GM12872 (cell line): ENCODE measurements around the gene COL4A1.

Experiments
- TF ChIP-seq, protein P1 (sequence below): IDR thresholded peaks from 3 replicates; pipeline ENCODE4 v1.5.1; 2011; ENCODE audit warnings: low read depth, mild to moderate bottlenecking, low read length, moderate library complexity; ENCODE audit not compliant: insufficient read depth

The COL4A1 gene

DNA sequence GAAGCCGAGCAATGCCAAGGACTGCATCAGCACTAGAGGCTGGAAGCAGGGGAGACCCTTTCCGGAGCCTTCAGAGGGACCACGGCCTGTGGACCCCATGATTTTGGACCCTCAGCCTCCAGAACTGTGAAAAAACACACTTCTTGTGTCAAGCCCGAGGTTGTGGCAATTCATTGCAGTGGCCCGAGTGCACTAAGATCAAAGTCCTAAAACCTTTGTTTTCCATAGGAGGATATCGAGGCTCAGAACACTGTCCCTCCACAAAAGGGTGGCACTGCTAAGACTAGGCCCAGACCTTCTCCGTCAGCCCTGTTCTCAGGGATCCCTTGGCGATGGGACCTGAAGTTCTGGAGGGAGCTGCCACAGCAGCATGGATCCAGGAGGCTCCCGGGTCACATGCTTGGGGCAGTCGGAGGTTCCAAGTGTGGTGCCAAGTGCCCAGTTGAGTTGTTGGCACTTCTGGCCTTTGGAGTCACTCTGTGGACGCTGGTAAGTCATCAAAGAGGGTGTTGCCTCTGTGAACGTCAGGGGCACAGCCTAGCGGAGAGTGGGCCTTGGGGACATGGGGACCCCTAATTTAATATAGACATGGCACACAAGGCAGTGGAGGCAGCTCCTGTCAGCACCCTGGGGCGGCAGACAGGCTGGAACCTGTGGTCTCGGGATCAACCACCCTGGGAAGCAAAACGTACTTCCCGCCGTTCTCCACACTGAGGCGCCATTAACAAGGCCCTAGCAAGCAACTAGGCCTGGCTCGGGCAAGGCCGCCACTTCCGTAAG is 199.2 kb downstream of the COL4A1 start:
- TF ChIP-seq, protein P1, sequence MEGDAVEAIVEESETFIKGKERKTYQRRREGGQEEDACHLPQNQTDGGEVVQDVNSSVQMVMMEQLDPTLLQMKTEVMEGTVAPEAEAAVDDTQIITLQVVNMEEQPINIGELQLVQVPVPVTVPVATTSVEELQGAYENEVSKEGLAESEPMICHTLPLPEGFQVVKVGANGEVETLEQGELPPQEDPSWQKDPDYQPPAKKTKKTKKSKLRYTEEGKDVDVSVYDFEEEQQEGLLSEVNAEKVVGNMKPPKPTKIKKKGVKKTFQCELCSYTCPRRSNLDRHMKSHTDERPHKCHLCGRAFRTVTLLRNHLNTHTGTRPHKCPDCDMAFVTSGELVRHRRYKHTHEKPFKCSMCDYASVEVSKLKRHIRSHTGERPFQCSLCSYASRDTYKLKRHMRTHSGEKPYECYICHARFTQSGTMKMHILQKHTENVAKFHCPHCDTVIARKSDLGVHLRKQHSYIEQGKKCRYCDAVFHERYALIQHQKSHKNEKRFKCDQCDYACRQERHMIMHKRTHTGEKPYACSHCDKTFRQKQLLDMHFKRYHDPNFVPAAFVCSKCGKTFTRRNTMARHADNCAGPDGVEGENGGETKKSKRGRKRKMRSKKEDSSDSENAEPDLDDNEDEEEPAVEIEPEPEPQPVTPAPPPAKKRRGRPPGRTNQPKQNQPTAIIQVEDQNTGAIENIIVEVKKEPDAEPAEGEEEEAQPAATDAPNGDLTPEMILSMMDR, result no peak

DNA sequence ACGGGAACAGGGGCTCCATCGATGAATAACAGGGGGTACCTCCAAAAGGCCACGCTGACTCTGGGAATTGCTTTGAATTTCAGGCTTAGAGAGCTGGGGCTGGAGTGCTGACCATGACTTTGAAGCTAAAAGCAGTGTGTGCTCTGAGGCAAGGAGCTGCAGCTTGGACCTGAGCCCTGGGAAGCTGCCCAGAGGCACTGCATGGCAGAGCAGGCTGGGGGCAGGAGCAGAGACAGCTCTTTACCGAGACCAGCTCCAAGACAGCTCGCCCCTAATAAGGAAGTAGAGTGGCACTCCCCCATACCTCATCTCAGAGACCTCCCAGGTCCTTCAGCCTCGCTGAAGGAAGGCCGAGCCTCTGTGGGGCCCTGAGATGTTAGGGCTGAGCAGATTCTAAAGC is 200.2 kb downstream of the COL4A1 start:
- TF ChIP-seq, protein P1, result no peak

DNA sequence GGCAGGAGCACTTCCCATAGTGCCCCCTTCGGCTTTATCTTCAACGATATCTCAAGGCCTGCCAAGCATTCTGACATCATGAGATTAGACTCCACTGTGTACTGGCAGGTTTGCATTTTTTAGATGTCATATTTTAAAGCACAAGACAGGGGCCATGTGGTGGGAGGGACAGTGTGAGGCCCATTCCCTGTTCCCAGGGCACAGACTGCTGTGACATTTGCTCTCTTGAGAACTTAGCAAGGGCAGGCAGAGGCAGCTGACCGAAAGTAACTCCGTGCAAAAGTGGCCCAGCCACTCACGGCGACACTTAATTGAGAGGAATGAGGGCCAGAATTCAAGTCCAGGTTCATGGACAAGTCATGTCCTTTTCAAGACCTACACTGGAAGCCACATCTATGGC is 201.8 kb downstream of the COL4A1 start:
- TF ChIP-seq, protein P1, result no peak

DNA sequence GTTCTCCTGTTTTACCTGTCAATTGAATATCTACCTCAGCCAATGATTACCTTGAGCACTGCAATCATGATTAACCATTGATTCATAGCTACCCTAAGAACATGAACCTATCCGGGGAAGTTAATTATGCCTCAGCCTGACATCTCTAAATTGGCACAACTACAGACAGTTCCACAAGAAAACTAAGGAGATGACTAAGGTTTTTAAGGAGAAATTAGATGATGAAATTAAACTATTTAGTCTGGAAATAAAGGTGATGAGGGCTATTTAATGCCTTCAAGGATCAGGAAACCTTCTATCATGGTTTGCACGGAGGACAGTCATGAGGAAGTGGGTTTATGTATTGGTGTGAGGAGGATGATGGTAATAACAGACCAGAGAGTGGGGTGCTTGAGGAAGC is 203.4 kb downstream of the COL4A1 start:
- TF ChIP-seq, protein P1, result no peak

DNA sequence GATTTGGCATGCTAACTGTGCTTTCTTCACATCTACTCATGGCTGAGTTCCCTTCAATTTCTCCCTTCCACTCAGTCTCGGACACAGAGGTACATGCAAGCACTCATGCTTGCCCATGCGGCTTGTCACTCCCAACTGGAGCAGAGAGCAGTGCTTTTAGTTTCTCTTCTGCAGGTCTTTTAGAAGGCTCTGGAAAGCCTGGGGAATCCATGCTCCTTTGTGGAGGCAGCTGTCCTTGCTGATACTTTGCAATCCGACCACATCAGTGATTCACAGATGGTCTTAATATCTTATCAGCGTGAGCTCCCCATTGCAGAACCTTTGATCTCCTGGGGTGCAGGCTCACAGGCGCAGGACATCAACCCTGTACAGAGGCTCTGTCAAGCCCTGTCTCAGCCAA is 203.9 kb downstream of the COL4A1 start:
- TF ChIP-seq, protein P1, result no peak

DNA sequence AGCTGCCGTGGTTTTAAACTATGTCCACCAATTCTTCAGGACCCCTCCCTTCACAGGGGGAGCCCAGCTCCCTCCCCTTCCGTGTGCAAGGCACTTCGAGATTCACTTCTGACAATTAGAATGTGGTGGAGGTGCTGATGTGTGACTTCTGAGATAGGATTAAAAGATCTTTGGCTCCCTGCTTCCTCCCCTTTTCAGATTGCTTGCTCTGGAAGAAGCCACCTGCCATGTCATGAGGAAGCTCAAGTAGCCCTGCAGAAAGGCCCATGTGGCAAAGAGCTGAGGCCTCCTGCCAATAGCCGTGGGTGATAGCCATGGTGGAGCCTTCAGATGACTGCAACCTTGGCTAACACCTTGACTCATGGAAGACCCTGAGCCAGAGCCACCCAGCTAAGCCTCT is 204.9 kb downstream of the COL4A1 start:
- TF ChIP-seq, protein P1, result no peak

DNA sequence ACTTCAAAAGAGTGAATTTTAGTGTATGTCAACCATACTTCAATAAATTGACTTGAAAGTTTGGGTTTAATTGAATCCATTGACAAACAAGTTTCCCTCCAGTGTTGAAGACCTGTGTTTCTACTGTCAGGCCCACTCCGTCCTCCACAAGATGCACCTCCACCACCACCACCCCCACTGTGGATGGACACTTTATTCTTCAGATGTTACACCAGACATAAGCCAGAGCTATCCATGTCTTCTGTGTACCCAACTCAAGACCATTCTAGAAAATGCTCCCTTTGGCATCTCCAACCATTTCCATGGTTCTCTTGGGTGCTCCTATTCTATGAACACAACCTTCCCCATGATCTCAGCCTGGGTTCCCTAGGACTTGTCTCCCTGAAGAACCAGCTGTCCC is 207.0 kb downstream of the COL4A1 start:
- TF ChIP-seq, protein P1, result no peak
